GM12874 (cell line): ENCODE data around the gene NOC4L.
A peak's percentile ranks its signal among the peaks of the same experiment; 100 is the strongest.

Experiments used
- TF ChIP-seq, protein P1 (sequence below): IDR thresholded peaks from 2 replicates; pipeline ENCODE4 v1.5.1; 2011; ENCODE audit warnings: low read depth, mild to moderate bottlenecking, control low read depth, low read length, moderate library complexity; ENCODE audit not compliant: insufficient read depth

The NOC4L gene

DNA sequence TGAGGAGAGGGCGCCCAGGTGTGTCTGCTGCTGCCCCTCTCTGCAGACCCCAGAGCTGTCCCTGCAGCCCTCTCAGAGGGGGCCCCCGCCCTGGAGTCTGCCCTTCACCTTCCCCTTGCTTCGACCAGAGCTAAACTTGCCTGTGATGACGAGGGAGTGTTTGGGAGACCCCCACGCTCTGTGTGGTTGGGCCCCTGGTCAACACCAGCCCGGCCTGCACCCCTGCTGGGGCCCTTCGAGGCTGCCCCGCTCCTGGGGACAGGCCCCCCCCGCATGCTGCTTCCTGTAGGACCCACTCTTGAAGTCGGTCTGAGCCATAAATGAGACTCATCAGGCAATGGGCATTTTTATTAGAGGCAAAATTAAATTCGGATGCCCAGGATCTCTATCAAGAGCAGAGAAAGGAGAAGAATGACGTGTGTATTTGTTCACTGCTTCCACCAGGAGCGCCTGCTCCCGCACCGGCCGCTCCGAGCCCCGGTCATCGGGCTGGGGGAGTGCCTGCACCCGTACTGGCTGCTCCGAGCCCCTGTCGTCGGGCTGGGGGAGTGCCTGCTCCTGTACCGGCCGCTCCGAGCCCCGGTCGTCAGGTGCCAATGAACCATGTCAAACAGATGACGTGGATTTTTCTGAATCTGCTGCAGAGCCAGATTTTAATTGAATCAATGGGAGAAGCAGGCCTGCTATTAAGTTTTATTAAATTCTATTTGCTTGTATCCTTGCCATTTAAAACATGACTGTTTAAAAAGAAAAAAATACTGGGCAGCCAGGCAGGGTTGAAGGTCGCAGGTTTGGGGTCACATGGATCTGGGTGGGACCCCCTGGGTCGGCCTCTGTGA lies 47.7 kb downstream of the NOC4L start:
- TF ChIP-seq, protein P1, sequence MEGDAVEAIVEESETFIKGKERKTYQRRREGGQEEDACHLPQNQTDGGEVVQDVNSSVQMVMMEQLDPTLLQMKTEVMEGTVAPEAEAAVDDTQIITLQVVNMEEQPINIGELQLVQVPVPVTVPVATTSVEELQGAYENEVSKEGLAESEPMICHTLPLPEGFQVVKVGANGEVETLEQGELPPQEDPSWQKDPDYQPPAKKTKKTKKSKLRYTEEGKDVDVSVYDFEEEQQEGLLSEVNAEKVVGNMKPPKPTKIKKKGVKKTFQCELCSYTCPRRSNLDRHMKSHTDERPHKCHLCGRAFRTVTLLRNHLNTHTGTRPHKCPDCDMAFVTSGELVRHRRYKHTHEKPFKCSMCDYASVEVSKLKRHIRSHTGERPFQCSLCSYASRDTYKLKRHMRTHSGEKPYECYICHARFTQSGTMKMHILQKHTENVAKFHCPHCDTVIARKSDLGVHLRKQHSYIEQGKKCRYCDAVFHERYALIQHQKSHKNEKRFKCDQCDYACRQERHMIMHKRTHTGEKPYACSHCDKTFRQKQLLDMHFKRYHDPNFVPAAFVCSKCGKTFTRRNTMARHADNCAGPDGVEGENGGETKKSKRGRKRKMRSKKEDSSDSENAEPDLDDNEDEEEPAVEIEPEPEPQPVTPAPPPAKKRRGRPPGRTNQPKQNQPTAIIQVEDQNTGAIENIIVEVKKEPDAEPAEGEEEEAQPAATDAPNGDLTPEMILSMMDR: no peak

DNA sequence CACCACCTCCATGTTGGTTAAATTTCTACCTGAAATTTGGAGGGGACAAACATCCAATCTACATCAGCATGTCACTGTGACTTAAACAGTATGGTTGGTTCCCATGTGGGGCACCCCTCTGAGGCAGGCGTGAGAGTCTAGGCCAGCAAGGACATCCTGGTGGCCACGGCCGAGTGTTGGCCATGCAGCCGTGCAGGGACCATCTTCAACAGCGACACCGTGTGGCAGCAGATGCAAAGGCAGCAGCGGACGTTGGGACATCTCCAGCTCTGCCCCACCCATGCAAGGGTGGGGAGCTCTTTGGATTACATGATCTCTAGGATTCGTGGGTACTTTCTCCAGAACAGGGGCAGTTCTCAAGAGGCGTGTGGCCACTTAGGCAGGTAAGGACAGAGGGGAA lies 49.8 kb downstream of the NOC4L start:
- TF ChIP-seq, protein P1: peak; percentile 26; the same call in 1 of the 2 replicates

DNA sequence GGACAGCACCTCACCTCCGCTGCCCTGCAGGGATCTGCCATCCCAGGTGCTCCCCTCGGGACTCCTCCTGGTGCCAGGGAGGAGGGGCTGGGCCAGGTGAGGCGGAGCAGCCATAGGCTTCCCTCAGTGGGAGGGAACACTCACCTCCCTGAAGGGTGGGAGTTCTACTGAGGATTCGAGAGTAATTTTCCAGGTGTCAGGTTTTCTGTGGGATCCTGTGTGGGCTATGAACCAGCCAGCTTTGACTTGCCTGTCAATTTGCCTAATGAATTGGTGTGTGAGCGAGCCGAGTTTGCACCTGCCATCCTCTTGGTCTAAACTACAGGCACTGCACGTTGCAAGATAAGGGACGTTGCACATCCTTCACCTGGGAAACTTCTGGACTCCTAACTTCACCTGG lies 50.3 kb downstream of the NOC4L start:
- TF ChIP-seq, protein P1: no peak

DNA sequence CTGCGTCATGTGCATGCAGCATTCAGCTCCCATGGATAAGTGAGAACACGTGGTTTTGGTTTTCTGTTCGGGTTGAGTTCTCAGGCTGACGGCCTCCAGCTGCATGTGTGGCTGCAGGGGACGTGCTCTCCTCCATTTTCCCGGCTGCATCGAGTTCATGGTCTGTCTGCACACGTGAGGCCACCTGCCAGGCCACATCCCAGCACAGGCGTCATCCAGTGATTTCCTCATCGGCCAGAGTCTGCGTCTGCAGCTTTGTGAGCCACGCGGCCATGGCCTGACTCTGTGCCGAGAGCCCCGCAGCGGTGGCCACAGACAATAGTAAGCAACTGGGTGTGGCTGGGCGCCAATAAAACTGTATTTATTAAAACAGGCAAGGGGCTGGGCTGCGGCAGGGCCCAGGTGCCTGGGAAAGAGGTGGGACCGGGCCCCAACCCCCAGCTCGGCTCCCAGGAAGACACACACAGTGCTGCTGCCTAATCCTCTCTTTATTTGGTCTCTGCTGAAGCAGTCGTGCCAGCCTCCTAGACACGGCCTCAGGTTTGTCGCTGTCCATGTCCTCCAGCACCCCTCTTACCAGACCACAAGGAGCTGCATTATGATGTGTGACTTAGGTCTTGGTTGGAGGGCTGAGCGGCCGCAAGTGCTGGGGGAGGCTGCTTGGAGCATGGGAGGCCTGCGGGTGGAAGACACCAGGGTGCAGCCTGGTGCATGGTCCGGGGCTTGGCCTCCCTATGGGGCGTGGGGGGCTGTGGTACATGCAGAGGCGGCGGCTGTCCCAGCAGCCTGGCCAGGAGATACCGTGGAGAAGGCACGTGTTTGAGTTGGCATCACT lies 52.0 kb downstream of the NOC4L start:
- TF ChIP-seq, protein P1: no peak

DNA sequence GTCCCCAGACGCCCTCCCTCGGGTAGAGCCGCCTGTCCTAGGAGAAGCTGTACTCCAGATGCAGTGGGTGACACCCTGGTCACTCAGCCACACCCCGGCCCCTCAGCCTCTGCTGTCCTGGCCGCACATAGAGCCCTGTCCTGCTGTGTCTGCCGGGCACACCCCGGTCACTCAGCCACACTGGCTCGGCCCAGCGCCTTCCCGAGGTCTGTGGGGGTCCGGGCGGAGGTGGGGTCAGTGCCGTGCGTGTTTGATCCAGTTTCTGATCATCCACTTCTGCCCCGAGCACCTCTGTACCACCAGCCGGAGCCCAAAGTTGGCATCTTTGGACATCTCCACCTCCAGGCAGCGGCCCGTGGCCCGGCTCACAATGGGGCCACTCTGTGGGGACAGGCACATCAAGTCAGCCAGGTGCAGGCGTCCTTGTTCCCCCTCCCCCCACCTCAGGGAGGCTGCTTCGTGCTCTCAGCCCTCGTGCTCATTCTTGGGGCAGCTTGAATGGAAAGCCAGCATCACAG lies 52.7 kb downstream of the NOC4L start:
- TF ChIP-seq, protein P1: no peak

DNA sequence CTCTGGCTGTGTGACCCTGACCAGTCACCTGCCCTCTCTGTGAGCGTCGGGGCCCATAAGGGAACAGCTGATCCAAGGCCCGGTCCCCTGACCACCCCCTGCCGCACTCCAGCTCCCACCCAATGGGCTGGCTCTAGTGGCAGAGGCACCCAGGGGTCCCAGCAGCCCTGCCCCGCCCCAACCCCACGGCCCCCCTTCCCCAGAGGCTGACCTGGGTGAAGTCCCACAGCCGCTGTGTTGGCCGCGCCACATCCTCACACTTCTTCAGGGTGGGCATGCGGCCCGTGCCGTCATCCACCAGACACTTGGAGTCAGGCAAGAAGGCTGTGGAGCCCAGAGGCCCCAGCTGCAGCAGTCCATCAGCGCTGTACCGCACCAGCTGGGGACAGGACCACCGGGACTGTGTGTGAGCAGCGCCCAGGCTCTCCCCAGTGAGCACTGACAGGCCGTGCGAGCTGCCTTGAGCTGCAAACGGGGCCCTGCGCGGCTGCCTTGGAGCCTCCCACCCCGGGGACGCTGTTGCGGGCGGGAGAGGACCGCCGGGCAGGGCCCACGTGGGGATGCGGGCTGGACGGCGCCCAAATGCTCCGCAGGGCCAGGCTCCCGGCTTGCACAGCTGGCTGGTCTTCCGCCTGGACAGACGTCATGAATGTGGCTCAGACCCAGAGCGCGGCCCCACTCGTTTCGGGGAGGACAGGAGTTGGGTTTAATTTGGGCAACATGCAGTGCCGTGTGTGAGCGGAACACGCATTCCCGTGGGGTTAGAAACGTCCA lies 53.5 kb downstream of the NOC4L start:
- TF ChIP-seq, protein P1: no peak

DNA sequence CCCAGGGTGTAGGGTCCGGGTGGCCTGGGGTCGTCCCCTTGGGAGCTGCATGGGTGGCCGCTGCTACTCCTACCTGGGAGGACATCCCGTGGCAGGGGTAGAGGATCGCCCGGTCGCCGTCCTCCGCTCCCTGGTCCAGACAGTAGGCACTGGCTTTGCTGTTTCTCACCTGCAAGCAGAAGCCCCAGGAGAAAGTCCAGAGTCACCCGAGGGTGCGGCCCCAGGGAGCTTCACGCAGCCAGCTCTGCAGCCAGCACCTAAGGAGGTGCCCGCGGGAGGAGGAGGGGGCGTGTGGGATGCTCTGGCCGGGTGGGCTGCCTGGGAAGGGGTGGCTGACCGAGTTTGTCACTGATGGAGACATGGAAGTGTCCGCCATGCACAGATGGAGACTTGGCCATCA lies 54.8 kb downstream of the NOC4L start:
- TF ChIP-seq, protein P1: no peak
